ENCODE measurements around the gene ZNF516. TPM values are rescaled to one million over a fixed set of nuclear protein-coding genes. Genes with fewer than 3 reads are reported as not detected.

Gene ZNF516
- polyA plus RNA-seq, 1 experiment, result 11.3 TPM

DNA sequence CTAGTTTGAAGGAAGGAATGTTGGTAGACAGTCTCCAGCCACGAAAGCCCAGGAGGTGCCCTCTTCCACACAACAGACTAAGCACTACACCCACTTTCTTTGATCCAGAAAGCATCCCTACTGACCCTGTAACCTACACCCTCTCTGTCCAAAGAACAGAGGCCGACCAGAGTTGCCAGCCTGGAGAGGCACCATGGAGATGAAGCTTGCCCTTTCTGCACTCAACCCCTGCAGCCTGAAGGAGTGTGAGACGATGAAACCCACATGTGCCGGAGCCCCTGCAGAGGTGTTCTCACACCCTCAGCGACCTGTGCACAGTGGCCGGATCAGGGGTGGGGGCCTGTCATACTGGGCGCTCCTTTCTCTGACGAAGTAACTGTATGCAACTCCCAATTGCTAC lies 136.3 kb downstream of the ZNF516 start:
- POLR2A ChIA-PET, result no interaction called here
- DNase-seq (ENCODE audit: low read depth), result no peak
- CTCF ChIA-PET, result no interaction called here
- peaks cover 6% of the 10 kb centered on the region for H3K36me3 ChIP-seq (ENCODE audit: control insufficient read depth, insufficient read depth, low read length)
- H3K4me3 ChIP-seq (ENCODE audit: low read depth, low read length), result no peak overlapping the region
- H3K27me3 ChIP-seq (ENCODE audit: control insufficient read depth, insufficient read depth, low read length), result no peaks in the 10 kb centered on the region
- TF ChIP-seq, protein P1, sequence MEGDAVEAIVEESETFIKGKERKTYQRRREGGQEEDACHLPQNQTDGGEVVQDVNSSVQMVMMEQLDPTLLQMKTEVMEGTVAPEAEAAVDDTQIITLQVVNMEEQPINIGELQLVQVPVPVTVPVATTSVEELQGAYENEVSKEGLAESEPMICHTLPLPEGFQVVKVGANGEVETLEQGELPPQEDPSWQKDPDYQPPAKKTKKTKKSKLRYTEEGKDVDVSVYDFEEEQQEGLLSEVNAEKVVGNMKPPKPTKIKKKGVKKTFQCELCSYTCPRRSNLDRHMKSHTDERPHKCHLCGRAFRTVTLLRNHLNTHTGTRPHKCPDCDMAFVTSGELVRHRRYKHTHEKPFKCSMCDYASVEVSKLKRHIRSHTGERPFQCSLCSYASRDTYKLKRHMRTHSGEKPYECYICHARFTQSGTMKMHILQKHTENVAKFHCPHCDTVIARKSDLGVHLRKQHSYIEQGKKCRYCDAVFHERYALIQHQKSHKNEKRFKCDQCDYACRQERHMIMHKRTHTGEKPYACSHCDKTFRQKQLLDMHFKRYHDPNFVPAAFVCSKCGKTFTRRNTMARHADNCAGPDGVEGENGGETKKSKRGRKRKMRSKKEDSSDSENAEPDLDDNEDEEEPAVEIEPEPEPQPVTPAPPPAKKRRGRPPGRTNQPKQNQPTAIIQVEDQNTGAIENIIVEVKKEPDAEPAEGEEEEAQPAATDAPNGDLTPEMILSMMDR (IDR thresholded peaks at IDR 0.05; ENCODE audit: insufficient read depth, low read depth, low read length), result no peak

DNA sequence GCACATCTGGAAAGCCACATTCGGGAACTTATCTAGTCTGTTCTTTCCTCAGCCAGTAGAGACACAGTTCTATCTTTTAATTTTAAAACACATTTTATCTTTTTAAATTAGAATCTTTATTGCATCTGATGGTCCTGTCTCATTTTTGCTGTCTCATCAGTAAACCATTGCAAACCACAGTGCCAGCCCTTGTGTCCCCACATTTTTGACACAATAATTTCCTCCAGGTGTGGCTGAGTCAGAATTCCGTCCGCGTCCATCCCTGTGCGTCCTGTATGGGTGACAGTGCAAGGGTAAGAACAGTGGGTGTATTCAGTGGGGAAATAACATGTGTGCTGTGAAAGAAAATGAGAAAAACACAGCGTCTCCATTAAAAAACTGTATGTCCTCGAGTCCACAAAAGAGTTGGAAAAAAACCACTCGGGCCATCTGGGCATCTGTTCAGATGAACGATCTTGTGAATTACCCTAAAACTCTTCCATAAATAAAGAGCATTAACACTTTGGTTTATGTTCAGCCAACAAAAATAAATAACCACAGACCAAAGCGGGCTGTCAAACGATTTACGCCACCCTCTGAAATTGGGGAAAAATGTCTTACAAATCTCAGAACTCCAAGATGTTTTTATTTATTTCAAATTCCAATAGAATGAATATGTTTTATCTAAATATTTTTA lies 137.3 kb downstream of the ZNF516 start:
- TF ChIP-seq, protein P1 (IDR thresholded peaks at IDR 0.05; ENCODE audit: insufficient read depth, low read depth, low read length), result no peak
- Histone ChIP-seq H3K27me3 (ENCODE audit: control insufficient read depth, insufficient read depth, low read length) (no peaks in the 10 kb centered on the region), H3K36me3 (ENCODE audit: control insufficient read depth, insufficient read depth, low read length) (peaks cover 6% of the 10 kb centered on the region), H3K4me3 (ENCODE audit: low read depth, low read length) (no peak overlapping the region)
- ChIA-PET POLR2A (no interaction called here), CTCF (no interaction called here)
- no peak for DNase-seq (ENCODE audit: low read depth)

DNA sequence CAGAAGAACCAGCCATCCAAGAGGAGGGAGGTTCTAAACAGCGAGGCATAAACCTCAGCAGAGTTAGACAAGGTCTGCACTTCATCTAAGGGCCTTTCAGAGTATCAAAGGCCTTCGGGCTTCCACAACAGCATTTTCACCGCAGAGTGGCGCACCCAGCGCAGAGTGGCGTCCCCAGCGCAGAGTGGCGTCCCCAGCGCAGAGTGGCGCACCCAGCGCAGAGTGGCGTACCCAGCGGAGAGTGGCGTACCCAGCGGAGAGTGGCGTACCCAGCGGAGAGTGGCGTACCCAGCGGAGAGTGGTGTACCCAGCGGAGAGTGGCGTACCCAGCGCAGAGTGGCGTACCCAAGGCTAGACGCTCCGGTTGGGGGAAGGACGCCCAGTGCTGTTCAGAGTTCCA lies 137.9 kb downstream of the ZNF516 start:
- H3K4me3 ChIP-seq (ENCODE audit: low read depth, low read length), result no peak overlapping the region
- DNase-seq (ENCODE audit: low read depth), result no peak
- CTCF ChIA-PET, result interaction anchor here (0.8 kb wide), 1 partner anchor 24 kb away, joined by 3 read pairs; no protein-coding TSS in a partner anchor
- peaks cover 6% of the 10 kb centered on the region for H3K36me3 ChIP-seq (ENCODE audit: control insufficient read depth, insufficient read depth, low read length)
- TF ChIP-seq, protein P1 (IDR thresholded peaks at IDR 0.05; ENCODE audit: insufficient read depth, low read depth, low read length), result no peak
- H3K27me3 ChIP-seq (ENCODE audit: control insufficient read depth, insufficient read depth, low read length), result no peaks in the 10 kb centered on the region
- POLR2A ChIA-PET, result no interaction called here

DNA sequence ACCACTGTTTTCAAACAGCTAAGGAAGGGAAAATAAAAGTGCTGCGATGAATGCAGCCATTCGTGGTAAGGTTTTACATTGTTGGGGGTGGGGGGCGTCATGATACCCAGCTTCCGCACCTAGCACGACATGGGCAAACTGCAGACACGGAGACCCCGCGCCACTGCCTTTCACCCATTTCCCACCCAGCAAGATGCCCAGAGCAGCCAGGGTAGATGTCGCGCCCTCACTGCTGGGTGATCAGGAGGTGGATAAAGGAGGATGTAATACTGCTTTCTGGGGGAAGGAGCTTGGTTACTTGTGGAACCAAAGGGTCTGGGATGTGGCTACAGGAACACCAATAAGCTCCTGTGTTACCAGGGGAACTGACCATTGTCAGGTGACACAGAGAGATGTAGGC lies 138.4 kb downstream of the ZNF516 start:
- H3K36me3 ChIP-seq (ENCODE audit: control insufficient read depth, insufficient read depth, low read length), result peaks cover 5% of the 10 kb centered on the region
- no peak overlapping the region for H3K4me3 ChIP-seq (ENCODE audit: low read depth, low read length)
- TF ChIP-seq, protein P1 (IDR thresholded peaks at IDR 0.05; ENCODE audit: insufficient read depth, low read depth, low read length), result no peak
- no peak for DNase-seq (ENCODE audit: low read depth)
- H3K27me3 ChIP-seq (ENCODE audit: control insufficient read depth, insufficient read depth, low read length), result no peaks in the 10 kb centered on the region
- CTCF ChIA-PET, result interaction anchor here (0.8 kb wide), 1 partner anchor 24 kb away, joined by 3 read pairs; no protein-coding TSS in a partner anchor
- POLR2A ChIA-PET, result no interaction called here

DNA sequence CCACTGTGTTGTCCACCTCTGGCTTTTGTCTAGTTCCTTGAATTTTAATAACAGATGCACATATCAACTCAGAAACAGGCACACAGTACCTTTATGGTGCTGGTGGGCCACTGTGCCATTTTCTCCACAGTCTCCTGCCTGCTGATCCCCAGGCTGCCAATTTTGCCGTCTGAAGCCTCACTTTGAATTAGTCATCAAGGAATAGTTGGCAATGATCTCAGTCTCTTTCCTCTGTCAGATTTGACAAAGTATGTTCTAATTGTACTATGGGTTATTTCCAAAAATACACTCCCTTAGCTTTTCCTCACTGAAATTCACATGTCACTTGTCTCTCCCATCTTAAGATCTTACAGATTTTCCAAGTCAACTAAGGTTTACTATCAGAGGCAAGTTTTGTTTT lies 140.7 kb downstream of the ZNF516 start:
- H3K36me3 ChIP-seq (ENCODE audit: control insufficient read depth, insufficient read depth, low read length), result peaks cover 3% of the 10 kb centered on the region
- ChIA-PET POLR2A (no interaction called here), CTCF (no interaction called here)
- TF ChIP-seq, protein P1 (IDR thresholded peaks at IDR 0.05; ENCODE audit: insufficient read depth, low read depth, low read length), result no peak
- H3K4me3 ChIP-seq (ENCODE audit: low read depth, low read length), result no peak overlapping the region
- H3K27me3 ChIP-seq (ENCODE audit: control insufficient read depth, insufficient read depth, low read length), result no peaks in the 10 kb centered on the region
- DNase-seq (ENCODE audit: low read depth), result no peak

Measured in BJ (cell line).